NOMO-1 (cell line): ENCODE measurements around the gene ACER1.
"Not testable (repeated sequence)": the region's sequence is repeated elsewhere in the genome, so short reads cannot be mapped to it uniquely, and the experiment has no call there.

Experiments
- DNase-seq, 2 experiments: peaks; one replicate each; lab custom pipeline; 2025; ENCODE audit not compliant: unreplicated experiment in 2 of 2; lab: John Stamatoyannopoulos, UW

The ACER1 gene

DNA sequence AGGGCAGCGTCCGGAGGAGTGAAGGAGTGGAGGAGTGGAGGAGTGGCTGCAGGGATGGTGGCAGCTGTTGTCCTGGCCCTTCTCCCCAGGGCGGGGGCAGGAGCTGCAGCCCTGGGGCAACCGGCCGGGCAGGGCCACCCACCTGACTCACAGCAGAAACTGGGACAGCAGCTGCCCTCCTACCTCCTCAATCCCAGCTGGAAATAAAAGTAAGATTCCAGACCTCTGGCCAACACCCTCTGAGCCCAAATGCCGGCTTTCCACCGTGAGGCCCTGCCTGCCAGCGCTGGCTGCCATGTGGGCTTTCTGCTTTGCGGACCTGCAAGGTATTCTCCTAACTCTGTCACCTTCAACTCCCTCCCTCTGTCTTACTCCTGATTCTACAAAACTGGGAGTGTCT, 24.6 kb upstream of the ACER1 start:
- DNase-seq = no peak

DNA sequence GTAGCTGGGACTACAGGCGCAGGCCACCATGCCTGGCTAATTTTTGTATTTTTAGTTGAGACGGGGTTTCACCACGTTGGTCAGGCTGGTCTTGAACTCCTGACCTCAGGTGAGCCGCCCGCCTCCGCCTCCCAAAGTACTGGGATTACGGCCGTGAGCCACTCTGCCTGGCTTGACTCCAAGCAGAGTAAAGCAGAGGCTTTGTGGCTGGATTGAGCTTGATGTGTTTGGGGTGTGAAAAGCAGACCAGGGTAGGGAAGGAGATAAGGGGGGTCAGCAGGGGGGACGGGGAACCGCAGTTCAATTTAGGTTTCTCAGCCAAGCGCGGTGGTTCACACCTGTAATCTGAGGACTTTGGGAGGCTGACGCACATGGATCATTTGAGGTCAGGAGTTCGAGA, 23.8 kb upstream of the ACER1 start:
- no peak for DNase-seq

DNA sequence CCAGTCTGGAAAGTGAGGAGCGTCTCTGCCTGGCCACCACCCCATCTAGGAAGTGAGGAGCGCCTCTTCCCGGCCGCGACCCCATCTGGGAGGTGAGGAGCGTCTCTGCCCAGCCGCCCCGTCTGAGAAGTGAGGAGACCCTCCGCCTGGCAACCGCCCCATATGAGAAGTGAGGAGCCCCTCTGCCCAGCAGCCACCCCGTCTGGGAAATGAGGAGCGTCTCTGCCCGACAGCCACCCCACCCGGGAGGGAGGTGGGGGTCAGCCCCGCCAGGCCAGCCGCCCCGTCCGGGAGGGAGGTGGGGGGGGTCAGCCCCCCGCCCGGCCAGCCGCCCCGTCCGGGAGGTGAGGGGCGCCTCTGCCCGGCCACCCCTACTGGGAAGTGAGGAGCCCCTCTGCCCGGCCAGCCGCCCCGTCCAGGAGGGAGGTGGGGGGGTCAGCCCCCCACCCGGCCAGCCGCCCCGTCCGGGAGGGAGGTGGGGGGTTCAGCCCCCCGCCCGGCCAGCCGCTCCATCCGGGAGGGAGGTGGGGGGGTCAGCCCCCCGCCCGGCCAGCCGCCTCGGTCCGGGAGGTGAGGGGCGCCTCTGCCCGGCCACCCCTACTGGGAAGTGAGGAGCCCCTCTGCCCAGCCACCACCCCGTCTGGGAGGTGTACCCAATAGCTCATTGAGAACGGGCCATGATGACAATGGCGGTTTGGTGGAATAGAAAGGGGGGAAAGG, 22.1 kb upstream of the ACER1 start:
- DNase-seq = not testable (repeated sequence)

DNA sequence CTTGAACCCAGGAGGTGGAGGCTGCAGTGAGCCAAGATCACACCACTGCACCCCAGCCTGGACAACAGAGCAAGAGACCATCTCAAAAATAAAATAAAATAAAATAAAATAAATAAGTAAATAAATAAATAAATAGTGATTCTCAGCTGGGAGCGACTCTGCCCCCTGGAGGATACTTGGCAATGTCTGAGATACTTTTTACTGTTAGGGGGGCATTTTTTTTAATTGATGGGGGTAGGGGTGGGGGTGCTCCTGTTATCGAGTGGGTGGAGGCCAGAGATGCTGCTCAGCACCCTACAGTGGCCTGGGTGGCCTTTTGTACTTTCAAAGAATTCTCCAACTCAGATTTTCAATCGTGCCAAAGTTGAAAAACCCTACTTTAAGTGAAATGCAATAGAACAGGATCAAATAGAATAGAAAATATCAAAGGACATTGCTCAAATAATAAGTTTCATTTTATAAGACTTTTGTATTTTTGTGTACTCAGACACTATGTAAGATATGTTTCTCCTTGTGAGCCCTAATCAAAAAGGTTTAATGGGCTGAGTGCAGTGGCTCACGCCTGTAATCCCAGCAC, 20.8 kb upstream of the ACER1 start:
- no peak for DNase-seq

DNA sequence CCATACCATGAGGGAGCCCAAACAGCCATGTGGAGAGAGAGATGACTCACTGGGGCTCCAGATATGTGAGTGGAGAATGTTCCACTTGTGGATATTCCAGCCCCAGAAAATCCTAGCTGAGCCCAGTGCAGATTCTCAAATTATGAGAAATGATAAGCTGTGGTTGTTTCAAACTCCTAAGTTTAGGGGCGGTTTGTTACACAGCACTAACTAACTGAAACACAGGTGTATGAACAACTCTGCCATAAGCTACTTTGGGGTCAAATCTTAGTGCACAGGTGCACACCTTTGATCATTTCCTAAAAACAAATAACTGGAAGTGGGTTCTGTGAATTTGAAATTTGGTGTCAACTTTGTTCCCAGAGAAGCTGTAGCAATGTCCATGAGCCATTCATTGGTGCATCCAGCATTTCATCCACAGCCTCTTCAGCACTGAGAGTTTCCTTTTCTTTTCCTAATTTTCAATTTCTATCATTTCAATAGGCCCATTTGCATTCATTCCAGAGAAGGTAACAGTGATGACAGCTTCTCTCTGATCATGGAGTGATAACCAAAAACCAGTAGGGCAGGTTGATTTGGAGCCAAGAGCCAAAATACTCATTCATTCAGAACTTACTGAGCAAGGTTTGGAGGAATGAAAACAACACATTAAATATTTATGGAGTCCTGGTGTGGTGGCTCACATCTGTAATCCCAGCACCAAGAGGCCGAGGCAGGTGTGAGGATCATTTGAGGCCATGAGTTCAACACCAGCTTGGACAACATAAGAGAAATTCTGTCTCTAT, 19.2 kb upstream of the ACER1 start:
- DNase-seq = no peak

DNA sequence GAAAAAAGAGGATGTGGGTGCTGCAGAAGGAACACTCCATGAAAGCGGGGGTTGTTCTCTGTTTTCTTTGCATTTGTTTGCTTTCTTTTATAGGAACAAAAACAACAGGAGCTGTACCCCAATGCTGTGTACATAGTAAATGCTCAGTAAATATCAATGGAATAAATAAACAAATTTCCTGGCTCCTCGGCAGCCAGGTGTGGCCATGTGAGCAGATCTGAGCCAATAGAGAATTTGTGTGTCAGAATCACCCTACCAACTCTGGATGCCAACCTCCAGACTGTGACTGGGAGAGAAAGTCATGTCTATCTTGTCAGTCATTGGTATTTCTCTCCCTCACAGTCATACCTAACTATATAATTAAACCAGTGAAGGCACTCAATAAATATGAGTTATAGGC, 17.3 kb upstream of the ACER1 start:
- DNase-seq = no peak

DNA sequence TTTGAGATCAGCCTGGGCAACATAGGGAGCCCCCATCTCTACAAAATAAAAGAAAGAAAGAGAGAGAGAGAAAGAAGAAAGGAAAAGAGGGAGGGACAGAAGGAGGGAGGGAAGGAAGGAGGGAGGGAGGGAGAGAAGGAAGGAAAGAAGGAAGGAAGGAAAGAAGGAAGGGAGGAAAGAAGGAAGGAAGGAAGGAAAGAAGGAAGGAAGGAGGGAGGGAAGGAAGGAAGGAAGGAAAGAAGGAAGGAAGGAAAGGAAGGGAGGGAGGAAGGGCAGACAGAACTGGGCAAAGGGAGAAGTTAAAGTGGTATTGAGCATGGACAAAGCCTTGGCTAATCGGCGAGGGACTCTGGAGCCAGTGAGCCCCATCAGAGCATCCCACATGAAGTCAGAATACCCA, 15.9 kb upstream of the ACER1 start:
- not testable (repeated sequence) for DNase-seq

DNA sequence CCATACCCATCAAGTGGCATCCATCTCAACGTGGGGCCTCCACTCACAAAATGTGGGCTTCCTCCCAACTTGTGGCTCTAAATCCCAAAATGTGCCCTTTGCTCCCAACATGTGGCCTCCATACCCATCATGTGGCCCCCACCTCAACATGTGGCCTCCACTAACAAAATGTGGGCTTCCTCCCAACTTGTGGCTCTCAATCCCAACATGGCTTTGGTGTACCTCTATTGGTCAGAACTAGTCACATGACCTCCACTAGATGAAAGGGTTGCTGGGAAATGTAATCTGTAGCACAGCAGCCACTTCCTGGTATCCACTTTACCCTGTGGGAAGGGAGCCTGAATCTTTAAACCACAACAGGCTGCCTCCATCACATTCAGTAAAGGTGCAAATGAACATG, 10.1 kb upstream of the ACER1 start:
- DNase-seq = no peak

DNA sequence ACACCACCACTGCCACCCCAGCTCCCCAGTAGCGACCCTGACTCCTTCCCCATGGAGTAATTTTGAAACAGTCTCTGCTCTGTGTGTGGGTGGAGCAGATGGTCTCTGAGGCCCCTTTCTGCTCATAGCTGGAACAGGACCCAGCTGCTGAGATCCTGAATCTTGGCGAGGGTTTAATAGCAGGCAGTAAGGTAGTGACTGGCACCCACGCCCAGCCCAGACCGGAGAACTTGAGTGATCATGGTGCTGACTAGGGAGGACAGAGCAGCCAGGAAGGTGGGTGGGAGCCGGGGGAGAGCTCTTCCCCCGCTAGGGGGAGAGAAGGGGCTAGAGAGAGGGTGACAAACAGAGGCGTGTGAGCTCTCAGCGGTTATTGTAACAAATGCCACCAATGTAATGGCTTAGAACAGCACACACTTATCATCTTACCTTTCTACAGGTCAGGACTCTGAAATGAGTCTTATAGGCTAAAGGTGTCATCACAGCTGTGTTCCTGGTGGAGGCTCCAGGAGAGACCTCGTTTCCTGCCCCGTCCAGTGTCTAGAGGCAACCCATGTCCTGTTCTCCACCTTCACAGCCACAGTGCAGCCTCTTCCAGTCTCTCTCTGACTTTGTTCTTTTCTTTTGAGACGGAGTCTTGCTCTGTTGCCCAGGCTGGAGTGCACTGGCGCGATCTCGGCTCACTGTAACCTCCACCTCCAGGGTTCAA, 7.2 kb upstream of the ACER1 start:
- no peak for DNase-seq

DNA sequence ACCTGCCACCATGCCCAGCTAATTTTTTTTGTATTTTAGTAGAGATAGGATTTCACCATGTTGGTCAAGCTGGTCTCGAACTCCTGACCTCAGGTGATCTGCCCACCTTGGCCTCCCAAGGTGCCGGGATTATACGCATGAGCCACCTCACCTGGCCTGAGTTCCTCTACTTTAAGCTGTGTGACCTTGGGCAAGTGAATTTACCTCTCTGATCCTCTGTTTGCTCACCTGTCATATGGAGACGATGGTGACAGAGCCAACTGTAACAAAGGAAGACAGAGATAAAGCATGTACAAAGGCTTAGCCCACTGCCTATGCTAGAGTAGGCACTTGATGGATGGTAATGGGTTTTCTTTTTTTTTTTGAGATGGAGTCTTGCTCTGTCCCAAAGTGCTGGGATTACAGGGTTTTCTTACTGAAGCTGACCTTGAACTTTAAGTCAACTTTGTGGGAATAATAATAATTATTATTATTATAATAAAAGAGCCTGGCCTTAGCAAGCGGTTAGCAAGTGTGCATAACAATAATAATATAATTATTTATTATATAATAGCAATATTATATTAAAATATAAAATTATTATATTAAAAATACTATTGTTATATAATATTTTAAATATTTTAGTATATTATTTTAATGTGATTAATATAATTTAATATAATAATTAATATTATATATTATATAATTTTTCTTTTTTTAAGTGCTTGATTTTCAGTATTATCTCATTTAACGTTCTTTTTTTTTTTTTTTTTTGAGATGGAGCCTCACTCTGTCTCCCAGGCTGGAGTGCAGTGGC, 1.3 kb upstream of the ACER1 start:
- no peak for DNase-seq

DNA sequence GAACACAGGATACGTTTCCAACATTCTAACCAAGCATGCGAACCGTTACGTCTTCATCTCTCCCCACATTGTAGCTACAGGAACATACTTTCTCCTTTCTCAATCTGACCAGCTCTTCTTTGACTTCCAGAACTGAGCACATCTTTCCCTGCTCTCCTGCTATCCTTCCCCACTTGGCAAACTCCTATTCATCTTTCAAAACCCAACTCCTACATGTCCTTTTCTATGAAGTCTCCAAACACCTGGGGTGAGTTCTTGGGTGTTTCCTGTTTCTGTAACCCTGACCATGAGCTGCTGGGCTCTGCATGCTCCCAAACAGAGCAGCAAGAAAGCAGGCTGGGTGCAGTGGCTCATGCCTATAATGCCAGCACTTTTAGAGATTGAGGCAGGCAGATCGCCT, 6.6 kb downstream of the ACER1 start:
- DNase-seq = no peak

DNA sequence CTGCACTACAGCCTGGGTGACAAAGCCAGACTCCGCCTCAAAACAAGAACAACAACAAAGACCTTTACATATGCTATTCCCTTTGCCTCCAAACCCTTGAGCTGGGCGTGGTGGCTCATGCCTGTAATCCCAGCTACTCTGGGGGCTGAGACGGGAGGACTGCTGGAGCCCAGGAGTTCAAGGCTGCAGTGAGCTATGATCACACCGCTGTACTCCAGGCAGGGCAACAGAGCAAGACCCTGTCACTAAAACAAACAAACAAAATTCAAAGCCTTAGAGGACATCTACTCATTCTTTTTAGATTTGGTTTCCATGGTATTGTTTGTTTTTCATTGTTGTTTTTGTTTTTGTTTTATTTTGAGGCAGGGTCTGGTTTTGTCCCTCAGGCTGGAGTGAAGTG, 7.8 kb downstream of the ACER1 start:
- DNase-seq = no peak

DNA sequence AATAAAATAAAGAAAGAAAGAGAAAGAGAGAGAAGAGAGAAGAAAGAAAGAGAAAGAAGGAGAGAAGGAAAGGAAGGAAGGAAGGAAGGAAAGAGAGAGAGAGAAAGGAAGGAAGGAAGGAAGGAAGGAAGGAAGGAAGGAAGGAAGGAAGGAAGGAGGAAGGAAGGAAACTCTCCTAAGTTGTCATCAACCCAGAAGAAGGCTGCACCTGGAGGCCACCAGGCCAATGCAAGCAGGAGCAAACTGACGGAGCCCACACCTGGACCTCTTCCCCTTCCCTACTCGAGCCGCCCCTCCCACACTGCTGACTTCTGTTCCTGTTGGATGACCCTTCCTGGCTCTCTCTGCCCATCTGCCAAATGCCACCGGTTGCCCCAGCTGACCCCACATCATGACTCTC, 8.7 kb downstream of the ACER1 start:
- no peak for DNase-seq

DNA sequence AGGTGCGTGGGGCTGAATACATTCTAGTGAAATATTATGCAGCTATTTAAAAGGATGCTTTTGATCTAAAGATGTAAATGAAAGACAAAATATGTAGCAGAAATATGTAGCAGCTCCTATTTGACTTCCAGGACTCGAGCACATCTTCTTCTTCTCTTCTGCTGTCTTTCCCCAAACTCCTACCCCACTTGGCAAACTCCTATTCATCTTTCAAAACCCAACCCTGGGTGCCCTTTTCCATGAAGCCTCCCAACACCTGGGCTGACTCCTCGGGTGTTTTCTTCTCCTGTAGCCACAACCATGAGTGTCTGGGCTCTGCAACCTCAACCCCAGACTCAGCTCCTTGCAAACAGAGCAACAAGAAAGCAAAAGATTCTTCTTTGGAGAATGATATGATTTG, 11.1 kb downstream of the ACER1 start:
- no peak for DNase-seq

DNA sequence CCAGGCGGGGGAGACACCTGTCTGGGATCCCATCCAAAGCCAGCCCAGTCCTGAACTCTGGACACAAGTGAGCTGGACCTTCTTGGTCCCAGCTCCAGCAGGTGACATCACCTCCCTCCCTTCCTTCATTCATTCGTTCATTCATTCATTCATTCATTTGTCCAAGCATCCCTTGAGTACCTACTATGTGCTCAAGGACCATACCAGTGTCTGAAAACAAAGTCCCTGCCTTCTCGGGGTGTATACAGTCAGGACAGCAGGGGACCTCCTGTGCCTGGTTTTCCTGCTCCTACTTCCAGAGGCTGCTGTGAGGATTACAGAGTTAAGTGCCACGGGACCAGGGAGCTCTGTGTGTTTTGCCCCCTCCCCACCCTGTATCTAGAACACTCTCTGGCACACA, 14.0 kb downstream of the ACER1 start:
- DNase-seq = no peak

DNA sequence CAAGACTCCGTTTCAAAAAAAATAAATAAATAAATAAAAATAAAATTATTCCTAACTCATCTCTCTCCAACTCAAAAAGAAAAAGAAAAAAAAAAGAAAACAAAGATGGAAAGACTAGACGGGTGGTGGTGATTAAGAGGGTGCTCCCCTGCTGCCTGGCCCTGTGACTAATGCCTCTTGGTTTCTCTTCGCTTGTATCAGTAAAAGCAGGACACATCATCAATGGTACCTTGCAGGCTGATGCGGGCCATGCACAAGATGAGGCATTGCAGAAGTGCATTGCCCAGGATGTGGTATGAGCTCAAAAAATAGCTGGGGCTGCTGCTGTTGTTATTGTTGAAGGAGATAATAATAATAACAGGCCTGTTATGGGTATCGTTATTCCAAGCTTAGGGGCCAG, 14.6 kb downstream of the ACER1 start:
- no peak for DNase-seq

DNA sequence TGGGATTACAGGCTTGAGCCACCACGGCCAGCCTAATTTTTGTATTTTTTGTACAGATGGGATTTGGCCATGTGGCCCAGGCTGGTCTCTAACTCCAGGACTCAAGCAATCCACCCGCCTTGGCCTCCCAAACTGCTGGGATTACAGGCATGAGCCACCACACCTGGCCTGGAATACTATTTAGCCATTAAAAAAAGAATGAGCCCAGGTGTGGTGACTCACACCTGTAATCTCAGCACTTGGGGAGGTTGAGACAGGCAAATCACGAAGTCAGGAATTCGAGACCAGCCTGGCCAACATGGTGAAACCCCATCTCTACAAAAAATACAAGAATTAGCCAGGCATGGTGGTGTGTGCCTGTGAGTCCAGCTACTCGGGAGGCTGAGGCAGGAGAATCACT, 17.8 kb downstream of the ACER1 start:
- DNase-seq = not testable (repeated sequence)

DNA sequence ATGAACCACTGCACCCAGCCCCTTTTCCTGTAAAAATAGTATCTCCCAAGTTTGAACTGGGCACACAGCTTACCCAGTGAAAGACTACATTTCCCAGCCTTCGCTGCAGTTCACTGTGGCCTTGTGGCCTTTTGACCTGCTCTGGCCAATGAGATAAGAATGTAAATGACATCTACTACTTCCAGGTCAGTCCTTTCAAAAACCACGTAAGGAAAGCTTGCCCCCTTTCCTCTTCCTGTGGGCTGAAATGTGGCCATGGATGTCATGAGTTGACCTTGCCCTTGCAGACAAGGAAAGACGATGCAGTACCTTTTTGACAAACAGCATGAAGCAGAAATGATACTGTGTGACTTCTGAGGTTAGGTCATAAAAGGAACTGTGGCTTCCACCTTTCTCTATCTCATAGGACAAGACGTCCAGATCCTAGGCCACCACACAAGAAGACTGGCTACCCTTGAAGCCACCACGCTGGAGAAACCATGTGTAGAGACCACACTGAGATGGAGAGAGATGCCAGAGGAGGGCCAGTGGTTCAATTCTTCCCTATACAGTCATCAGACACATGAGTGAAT, 19.9 kb downstream of the ACER1 start:
- no peak for DNase-seq

DNA sequence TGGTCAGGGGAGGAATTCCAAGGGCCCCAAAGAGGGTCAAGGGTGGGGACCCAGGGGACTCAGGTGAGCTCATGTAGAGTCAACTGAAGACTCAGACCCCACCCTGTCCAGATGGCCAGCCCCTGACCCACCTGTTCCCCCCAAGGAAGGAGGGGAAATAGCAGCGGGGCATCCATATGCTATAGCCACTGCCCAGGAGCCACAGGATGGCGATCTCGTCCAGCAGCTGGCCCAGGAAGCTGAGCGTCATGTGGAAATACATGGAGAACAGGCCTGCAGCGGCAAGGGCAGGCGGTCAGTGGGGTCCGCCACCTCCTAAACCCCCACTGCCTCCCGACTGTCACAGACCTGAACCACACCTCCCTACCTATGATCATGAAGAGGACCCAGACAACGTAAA, 21.4 kb downstream of the ACER1 start:
- DNase-seq = no peak

DNA sequence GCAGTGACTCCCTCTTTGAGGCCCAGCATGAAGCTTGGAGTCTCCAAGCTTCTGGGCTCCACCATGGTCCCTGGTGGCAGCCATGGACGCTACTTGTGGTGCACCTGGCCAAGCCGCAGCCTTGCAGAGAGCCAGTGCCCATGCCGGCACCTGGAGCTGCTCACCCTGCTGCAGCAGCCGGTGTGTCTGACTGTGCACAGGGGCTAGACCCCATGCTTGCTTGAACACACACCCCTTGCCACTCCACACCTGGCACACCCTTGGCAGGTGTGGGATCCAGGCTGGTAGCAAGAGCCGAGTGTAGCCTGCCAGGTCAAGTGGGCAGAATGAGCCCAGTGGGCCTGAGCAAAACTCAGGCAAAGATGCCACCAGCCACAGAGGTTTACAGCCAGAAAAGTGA, 35.0 kb downstream of the ACER1 start:
- DNase-seq = no peak
